MM.1S (cell line): ENCODE data around the gene TBRG4.

Experiments used
- DNase-seq: peaks from one replicate; pipeline ENCODE4 v3.0.0-alpha.2; 2015
- H2AFZ ChIP-seq: fragments of 300-600 bp; sonication (generic); 2 replicates; pipeline ENCODE4 v1.6.0; 2016; ENCODE audit warnings: antibody characterized with exemption, low read length
- H3F3A ChIP-seq: fragments of 300-600 bp; sonication (generic); 2 replicates; pipeline ENCODE4 v1.6.1; 2016; ENCODE audit warnings: mild to moderate bottlenecking, antibody characterized with exemption, low read length, moderate library complexity, mixed read lengths; ENCODE audit not compliant: insufficient read depth
- H3K27ac ChIP-seq: fragments of 300-600 bp; sonication (generic); 2 replicates; pipeline ENCODE4 v1.5.1; 2016; ENCODE audit warnings: mild to moderate bottlenecking, low read length
- H3K27me3 ChIP-seq: fragments of 300-600 bp; sonication (generic); replicated peaks from 2 replicates; pipeline ENCODE4 v1.6.0; 2016; ENCODE audit warnings: low read length; ENCODE audit not compliant: insufficient read depth
- H3K36me3 ChIP-seq: fragments of 300-600 bp; sonication (generic); replicated peaks from 2 replicates; pipeline ENCODE4 v1.6.1; 2016; ENCODE audit warnings: mild to moderate bottlenecking, low read length, mixed read lengths; ENCODE audit not compliant: insufficient read depth
- H3K4me1 ChIP-seq: fragments of 300-600 bp; sonication (generic); 2 replicates; pipeline ENCODE4 v1.6.1; 2016; ENCODE audit warnings: low read length, mixed read lengths
- H3K4me2 ChIP-seq: fragments of 300-600 bp; sonication (generic); 2 replicates; pipeline ENCODE4 v1.6.0; 2016; ENCODE audit warnings: low read depth, low read length
- H3K4me3 ChIP-seq: fragments of 300-600 bp; sonication (generic); 2 replicates; pipeline ENCODE4 v1.5.1; 2016; ENCODE audit warnings: low read length, mixed read lengths
- H3K79me2 ChIP-seq: fragments of 300-600 bp; sonication (generic); 2 replicates; pipeline ENCODE4 v1.6.1; 2016; ENCODE audit warnings: mixed run types, low read length, mixed read lengths
- H3K9ac ChIP-seq: fragments of 300-600 bp; sonication (generic); 2 replicates; pipeline ENCODE4 v1.6.1; 2016; ENCODE audit warnings: low read length, mixed read lengths
- H3K9me2 ChIP-seq: fragments of 300-600 bp; sonication (generic); replicated peaks from 2 replicates; pipeline ENCODE4 v1.6.1; 2016; ENCODE audit warnings: mild to moderate bottlenecking, low read length, mixed read lengths; ENCODE audit not compliant: insufficient read depth
- H3K9me3 ChIP-seq: fragments of 300-600 bp; sonication (generic); replicated peaks from 2 replicates; pipeline ENCODE4 v1.6.1; 2016; ENCODE audit warnings: mild to moderate bottlenecking, low read length, mixed read lengths; ENCODE audit not compliant: insufficient read depth
- H4K20me1 ChIP-seq: fragments of 300-600 bp; sonication (generic); 2 replicates; pipeline ENCODE4 v1.6.1; 2016; ENCODE audit warnings: mild to moderate bottlenecking, low read length, moderate library complexity, mixed read lengths; ENCODE audit not compliant: insufficient read depth
- EZH2 ChIP-seq: fragments of 300-600 bp; sonication (generic); optimal IDR thresholded peaks from 2 replicates; pipeline ENCODE3; 2017; ENCODE audit warnings: low read depth, mild to moderate bottlenecking, antibody characterized with exemption, low read length, mixed read lengths
- EZH2phosphoT487 ChIP-seq: fragments of 300-600 bp; sonication (generic); IDR thresholded peaks from 2 replicates; pipeline ENCODE4 v1.6.1; 2018; ENCODE audit warnings: antibody characterized with exemption, low read length
- TF ChIP-seq, protein P1 (sequence below): fragments of 300-600 bp; sonication (generic); IDR thresholded peaks from 2 replicates; pipeline ENCODE4 v1.5.1; 2016; ENCODE audit warnings: antibody characterized with exemption, low read length, mixed read lengths

The TBRG4 gene

DNA sequence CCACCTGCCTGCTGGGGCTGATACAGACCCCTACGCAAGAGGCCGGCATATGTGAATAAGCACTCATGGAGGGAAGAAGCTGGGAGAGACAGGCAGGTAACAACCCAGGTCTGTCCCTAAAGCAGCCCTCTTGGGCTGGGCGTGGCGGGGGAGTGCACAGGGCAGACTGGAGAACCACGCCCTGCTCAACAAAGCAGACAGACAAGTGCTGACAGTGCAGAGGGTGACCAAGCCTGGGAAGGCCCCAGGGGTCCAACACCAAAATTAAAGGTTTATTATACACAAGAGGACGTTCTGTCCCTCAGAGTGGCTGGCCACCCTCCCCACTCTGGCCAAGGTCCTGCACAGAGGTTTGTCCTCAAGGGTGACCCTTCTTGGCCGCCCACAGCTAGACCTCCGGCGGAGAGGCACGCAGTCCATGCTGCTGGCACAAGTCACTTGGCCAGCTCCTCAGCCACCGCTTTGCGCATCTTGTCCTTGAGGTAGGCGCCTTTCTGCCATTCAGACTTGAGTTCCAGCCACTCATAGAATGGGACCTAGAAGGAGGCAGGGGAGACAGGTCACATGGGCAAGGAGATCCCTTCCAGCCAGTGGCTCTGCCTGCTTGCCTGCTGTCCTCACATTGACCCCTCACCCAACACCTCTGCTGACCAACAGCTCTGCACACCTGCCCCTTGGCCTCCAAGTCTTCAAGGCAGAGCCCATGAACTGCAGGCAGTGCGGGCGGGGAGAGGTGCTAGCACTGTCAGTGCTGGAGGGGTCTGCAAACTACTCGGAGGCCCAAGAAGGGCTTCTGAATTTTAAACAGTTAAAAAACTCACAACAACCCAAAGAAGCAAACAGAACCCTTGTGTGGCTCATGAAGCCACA is 11.4 kb downstream of the TBRG4 start:
- no peak overlapping the region for H3K27ac ChIP-seq
- no peaks in the 10 kb centered on the region; the same call in 1 of the 2 replicates for H3F3A ChIP-seq
- no peaks in the 10 kb centered on the region for H3K9me2 ChIP-seq
- H3K9me3 ChIP-seq = no peaks in the 10 kb centered on the region
- no peaks in the 10 kb centered on the region for H3K4me1 ChIP-seq
- peaks cover 23% of the 10 kb centered on the region for H3K36me3 ChIP-seq
- no peak overlapping the region for H3K4me2 ChIP-seq
- H3K9ac ChIP-seq = no peak overlapping the region
- H3K27me3 ChIP-seq = no peaks in the 10 kb centered on the region
- DNase-seq = no peak
- peaks cover 14% of the 10 kb centered on the region for H3K79me2 ChIP-seq
- no peak overlapping the region for H3K4me3 ChIP-seq
- H2AFZ ChIP-seq = no peak overlapping the region
- H4K20me1 ChIP-seq = no peaks in the 10 kb centered on the region
- TF ChIP-seq, protein P1, sequence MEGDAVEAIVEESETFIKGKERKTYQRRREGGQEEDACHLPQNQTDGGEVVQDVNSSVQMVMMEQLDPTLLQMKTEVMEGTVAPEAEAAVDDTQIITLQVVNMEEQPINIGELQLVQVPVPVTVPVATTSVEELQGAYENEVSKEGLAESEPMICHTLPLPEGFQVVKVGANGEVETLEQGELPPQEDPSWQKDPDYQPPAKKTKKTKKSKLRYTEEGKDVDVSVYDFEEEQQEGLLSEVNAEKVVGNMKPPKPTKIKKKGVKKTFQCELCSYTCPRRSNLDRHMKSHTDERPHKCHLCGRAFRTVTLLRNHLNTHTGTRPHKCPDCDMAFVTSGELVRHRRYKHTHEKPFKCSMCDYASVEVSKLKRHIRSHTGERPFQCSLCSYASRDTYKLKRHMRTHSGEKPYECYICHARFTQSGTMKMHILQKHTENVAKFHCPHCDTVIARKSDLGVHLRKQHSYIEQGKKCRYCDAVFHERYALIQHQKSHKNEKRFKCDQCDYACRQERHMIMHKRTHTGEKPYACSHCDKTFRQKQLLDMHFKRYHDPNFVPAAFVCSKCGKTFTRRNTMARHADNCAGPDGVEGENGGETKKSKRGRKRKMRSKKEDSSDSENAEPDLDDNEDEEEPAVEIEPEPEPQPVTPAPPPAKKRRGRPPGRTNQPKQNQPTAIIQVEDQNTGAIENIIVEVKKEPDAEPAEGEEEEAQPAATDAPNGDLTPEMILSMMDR = no peak
- no peak for TF ChIP-seq EZH2phosphoT487
- TF ChIP-seq EZH2 = no peak

DNA sequence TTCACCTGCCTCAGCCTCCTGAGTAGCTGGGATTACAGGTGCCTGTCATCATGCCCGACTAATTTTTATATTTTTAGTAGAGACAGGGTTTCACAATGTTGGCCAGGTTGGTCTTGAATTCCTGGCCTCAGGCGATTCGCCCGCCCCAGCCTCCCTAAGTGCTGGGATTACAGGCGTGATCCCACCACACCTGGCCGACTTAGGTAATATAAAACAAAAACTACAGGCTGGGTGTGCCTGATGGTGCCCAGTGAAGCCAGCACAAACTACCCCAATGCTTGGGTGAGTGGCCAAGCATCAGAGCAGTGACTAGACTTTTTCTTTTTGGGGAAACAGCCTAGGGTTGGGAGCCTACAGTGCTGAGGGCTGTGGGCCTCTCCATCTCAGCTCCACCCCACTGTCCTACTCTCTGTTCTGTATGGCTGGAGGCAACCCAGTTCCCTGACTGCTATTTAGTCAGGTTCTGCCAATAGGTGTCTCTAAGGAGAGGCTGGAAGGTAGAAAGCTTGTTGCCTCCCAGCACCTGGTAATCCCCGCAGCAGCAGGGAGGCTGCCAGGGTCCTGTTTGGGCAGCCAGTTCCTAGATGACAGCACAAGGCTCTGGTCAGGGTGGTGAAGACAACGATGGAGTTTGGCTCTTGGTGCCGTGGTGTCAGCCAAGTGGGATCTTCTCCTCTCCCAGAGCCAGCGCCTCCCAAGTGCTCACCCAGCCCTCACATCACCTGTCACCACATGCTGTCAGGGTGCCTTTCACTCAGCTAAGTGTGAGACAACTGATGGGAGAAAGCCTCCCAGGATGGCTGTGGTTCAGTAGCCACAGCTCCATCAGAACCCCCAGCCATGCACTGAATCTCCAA is 12.3 kb downstream of the TBRG4 start:
- Histone ChIP-seq H3K79me2 (peaks cover 5% of the 10 kb centered on the region; the same call in 1 of the 2 replicates), H4K20me1 (no peaks in the 10 kb centered on the region), H3F3A (no peaks in the 10 kb centered on the region; the same call in 1 of the 2 replicates), H3K27ac (no peak overlapping the region), H3K27me3 (no peaks in the 10 kb centered on the region), H3K9me3 (no peaks in the 10 kb centered on the region), H3K36me3 (peaks cover 16% of the 10 kb centered on the region; the same call in 1 of the 2 replicates), H3K4me2 (no peak overlapping the region), H3K9ac (no peak overlapping the region), H3K9me2 (no peaks in the 10 kb centered on the region), H3K4me1 (no peaks in the 10 kb centered on the region), H2AFZ (no peak overlapping the region), H3K4me3 (no peak overlapping the region)
- TF ChIP-seq, protein P1 = no peak
- TF ChIP-seq EZH2 = no peak
- no peak for TF ChIP-seq EZH2phosphoT487
- no peak for DNase-seq

DNA sequence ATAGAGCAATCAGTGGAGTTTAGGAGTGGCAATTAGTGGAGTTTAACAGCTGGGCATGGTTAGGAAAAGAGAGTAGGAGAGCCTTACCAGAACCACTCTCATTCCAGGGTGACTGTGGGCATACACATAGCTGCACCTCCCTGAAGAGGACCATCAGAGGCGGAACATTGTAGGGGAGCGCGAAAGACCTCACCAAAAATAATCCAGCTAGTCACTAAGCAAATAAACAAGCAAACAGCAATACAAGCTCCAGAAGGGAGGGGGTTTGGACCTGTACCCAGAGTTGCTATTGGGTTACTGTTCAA is 18.6 kb downstream of the TBRG4 start:
- H3K4me3 ChIP-seq = no peak overlapping the region
- no peaks in the 10 kb centered on the region for H4K20me1 ChIP-seq
- no peaks in the 10 kb centered on the region for H3K36me3 ChIP-seq
- no peaks in the 10 kb centered on the region; the same call in 1 of the 2 replicates for H3K27me3 ChIP-seq
- no peaks in the 10 kb centered on the region for H3K9me2 ChIP-seq
- H3K4me1 ChIP-seq = no peaks in the 10 kb centered on the region
- no peak overlapping the region for H3K4me2 ChIP-seq
- no peaks in the 10 kb centered on the region for H3K9me3 ChIP-seq
- H3F3A ChIP-seq = no peaks in the 10 kb centered on the region; the same call in 1 of the 2 replicates
- H3K79me2 ChIP-seq = no peaks in the 10 kb centered on the region
- H3K9ac ChIP-seq = no peak overlapping the region
- H3K27ac ChIP-seq = no peak overlapping the region
- H2AFZ ChIP-seq = no peak overlapping the region
- DNase-seq = no peak
- no peak for TF ChIP-seq EZH2phosphoT487
- no peak for TF ChIP-seq EZH2
- TF ChIP-seq, protein P1 = no peak
